Amniotic stem cell (primary cell): ENCODE results near the gene RNF11.
"Not testable (repeated sequence)": the region's sequence is repeated elsewhere in the genome, so short reads cannot be mapped to it uniquely, and the experiment has no call there.

Experiments used
- DNase-seq: peaks from one replicate; lab custom pipeline; 2025; lab: John Stamatoyannopoulos, UW

Gene RNF11

GRCh38 chr1:51235673-51236530, at the start of gene RNF11:
RNF11 (plus strand) TSS chr1:51236273; CDS start chr1:51236757, 484 bp downstream.
- peak; percentile 82 for DNase-seq

DNA sequence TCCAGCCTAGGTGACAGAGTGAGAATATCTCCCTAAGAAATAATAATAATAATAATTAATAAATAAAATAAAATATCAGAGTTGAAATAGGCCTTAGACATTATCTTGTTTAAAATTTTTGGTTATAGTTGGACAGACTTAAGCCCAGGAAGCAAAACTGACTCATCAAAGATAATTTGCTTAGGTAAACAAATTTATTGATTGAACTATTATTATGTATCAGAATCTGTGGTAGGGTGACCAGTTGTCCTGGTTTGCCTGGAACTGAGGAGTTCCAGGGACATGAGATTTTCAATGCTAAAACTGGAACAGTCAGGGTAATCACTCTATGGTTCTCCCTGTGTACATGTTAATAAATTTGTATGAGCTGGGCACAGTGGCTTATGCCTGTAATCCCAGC, 47.8 kb upstream of the RNF11 start:
- no peak for DNase-seq

GRCh38 chr1:51189421-51190073, 46.5 kb upstream of the RNF11 start:
- DNase-seq: peak; percentile 71

- DNase-seq: no peak
These were observed 45.1 kb upstream of the RNF11 start for GRCh38 chr1:51190961-51191360.

DNA sequence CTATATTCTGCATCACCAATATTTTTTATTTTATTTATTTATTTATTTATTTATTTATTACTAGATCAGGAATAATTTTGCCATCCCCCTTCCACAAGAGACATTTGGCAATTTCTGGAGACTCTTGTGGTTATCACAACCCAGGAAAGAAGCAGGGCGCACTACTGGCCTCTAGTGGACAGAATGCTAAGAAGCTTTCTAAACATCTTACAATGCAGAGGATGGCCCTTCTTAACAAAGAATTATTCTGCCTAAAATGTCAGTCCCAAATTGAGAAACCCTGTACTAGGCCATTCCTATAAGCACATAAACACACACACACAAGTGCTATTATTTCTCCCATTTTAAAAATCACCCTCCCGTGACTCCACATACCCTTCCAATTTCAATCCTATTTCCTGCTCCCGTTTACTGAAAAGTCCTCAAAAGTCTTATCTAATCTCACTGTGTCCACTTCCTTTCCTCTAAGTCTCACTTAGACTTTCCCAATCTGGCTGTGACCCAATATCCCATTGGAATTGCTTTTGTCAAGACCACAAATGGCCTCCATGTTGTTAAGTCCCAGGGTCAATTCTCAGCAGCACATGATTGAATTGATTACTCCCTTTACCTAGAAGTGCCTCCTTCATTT, 43.7 kb upstream of the RNF11 start:
- DNase-seq: peak; percentile 68

- no peak for DNase-seq
These were observed 42.5 kb upstream of the RNF11 start for GRCh38 chr1:51193564-51193963.

DNA sequence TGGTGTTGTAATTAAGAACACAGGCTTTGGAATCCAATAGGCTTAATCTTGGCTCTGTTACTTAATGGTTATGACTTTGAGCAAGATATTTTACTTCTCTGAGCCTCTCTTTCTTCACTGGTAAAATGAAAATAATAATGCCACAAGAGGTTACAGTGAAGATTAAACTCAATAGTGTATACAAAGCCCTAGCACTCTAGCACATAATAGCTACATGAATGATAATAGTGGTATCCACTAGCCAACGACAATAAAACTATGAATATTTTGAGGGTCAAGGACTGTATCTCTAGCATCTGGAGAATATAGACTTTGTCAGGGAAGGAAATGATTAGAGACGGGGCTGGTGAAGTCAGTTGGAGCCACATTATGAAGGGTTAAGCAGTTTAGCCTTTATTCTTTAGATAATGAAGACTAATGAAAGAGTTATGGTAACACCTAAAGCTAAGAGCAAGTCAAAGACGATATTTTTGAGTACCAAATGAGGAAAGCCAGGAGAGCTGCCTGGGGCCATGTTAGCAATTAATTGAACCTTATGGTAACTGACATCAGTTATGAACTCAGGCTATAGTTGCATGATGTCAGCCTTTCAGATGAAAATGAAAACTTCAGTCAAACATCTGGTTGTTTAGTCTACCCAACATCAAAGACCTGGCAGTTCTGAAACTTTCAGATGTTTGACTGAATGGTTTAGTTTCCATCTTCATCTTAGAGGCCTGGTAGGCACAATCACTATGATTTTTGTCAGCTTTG, 32.8 kb upstream of the RNF11 start:
- no peak for DNase-seq

DNA sequence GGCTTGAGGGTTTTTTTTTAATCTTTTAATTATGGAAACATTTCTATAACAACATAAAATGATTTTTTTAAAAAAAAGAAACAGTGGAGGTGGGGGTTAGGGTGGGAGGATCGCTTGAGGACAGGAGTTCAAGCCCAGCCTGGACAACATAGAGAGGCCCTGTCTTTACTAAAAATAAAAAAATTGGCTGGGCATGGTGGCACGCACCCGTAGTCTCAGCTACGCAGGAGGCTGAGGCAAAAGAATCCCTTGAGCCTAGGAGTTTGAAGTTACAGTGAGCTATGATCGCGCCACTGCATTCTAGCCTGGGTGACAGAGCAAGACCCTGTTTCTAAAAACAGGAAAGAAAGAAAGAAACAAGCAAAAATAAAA, 32.2 kb upstream of the RNF11 start:
- no peak for DNase-seq

GRCh38 chr1:51210055-51210454, 26.0 kb upstream of the RNF11 start:
- DNase-seq: no peak

DNA sequence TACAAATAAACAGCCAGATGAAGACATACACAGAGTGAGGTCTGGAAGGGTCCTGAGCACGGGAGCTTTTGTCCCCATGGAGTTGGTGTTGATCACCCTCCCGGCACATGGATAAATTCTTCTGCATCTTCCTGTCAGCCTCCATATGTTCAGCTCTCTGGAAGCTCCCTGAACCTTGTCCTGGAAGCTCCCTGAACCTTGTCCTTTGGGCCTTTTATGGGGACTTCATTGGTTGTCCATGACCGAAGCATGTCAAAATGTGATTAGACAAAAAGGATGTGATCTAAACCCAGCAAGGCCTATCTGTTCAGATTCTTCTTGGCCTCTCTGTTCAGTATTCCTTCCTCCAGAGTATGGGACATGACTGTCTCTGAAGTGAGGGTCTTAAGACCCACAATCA, 25.4 kb upstream of the RNF11 start:
- DNase-seq: no peak

DNA sequence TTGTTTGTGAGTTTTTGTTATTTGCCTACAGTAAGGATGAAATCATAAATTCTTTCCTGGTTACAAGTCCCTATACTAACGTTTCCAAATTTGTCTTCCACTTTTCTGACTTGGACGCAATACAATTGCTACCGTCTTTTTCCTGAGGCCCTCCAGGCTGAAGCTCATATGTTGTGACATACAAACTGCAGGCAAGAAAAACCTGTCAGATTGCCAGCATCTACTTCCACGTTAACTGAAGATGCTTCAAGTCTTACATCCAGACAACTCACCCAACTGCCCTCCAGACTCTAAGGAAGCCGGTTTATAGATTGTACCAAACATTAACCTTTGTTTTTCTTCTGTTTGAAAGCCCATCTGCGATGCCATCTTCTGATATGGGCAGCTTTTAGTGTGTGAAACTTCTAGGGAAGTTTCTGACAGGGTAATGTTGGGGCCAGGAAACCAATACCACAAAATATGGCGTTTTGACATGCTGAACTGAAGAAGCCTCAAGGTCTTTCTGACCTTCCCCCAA, 21.4 kb upstream of the RNF11 start:
- peak; percentile 23 for DNase-seq

- DNase-seq: no peak
These were observed 20.9 kb upstream of the RNF11 start for GRCh38 chr1:51215169-51215568.

DNA sequence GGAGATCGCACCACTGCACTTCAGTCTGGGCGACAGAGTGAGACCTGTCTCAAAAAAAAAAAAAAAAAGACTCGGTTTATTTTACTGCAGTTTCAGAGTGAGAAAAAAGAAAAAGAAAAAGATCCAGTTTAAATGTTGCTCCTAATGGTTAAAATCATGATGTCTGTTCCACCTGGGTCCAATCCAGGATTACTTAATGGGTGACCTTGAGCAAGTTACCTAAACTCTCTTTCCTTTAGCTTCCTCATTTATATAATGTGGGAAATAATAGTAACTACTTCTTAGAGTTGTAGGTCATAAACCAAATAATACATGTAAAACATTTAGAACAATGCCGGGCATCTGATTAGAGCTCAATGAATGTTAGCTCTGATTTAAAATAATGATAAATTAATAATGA, 19.4 kb upstream of the RNF11 start:
- no peak for DNase-seq

GRCh38 chr1:51217101-51217500, 19.0 kb upstream of the RNF11 start:
- no peak for DNase-seq

- no peak for DNase-seq
These were observed 17.5 kb upstream of the RNF11 start for GRCh38 chr1:51218570-51218969.

GRCh38 chr1:51219022-51219421, 17.1 kb upstream of the RNF11 start:
- DNase-seq: no peak

GRCh38 chr1:51221529-51221928, 14.5 kb upstream of the RNF11 start:
- not testable (repeated sequence) for DNase-seq

DNA sequence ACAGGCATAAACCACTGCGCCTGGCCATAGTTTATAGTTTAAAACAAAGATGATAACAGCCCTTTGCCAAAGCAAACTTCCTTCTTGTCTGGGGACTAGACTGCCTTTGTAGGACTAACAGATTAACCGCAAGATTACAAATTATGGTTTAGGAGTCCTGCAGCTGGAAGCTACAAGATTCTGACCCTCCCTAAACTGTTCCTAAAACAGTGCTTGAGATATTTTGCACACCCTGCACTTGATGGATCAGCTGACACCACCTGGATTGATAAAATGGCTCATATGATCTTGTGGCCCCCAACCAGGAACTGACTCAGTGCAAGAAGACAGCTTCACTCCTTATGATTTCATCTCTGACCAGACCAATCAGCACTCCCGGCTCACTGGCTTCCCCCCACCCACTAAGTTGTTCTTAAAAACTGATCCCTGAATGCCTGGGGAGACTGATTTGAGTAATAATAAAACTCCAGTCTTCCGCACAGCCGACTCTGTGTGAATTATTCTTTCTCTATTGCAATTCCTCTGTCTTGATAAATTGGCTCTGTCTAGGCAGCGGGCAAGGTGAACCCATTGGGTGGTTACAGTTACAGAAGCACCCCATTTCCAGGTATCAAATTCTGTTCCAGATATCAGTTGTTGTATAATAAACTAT, 13.8 kb upstream of the RNF11 start:
- no peak for DNase-seq

DNA sequence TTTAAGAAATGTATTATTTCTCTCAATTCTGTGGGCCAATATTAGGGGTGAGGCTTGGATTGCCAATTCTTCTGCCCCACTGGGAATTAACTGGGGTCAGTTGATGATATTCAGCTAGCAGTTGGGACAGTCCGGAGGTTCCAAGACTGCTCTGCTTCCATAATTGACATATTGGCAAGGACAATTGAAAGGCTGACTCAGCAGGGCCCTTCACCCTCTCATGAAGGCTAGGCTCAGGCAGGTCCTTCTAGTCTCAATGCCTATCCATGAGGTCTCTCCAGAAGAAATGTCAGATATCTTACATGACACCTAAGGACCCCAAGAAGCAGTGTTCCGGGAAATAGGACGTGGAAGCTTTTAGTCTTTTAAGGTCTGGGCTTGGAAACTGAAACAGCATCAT, 13.3 kb upstream of the RNF11 start:
- no peak for DNase-seq

- DNase-seq: no peak
These were observed 11.8 kb upstream of the RNF11 start for GRCh38 chr1:51224255-51224654.

- DNase-seq: not testable (repeated sequence)
These were observed 8.7 kb upstream of the RNF11 start for GRCh38 chr1:51227231-51227960.
